GM13977 (cell line): ENCODE results near the gene CAMTA1.

Experiments used
- DNase-seq: peaks from one replicate; pipeline ENCODE4 v3.0.0; 2012; ENCODE audit warnings: low spot score
- in situ Hi-C: fragments of 300-500 bp; cut with MboI; formaldehyde crosslinking; loops from one replicate; pipeline ENCODE4 v1.12.0; 2022; ENCODE audit warnings: low sequenced_read_pairs, low pct_unique_long_range_greater_than_20kb, mixed read lengths, inconsistent platforms; ENCODE audit not compliant: unreplicated experiment
- TF ChIP-seq, protein P1 (sequence below): IDR thresholded peaks from 2 replicates; pipeline ENCODE4 v1.5.1; 2012; ENCODE audit warnings: mild to moderate bottlenecking, control low read depth; ENCODE audit not compliant: insufficient read depth; ENCODE audit errors: extremely low read depth, missing control alignments

The CAMTA1 gene

GRCh38 chr1:7636795-7637526 is 851.7 kb downstream of the CAMTA1 start:
- TF ChIP-seq, protein P1, sequence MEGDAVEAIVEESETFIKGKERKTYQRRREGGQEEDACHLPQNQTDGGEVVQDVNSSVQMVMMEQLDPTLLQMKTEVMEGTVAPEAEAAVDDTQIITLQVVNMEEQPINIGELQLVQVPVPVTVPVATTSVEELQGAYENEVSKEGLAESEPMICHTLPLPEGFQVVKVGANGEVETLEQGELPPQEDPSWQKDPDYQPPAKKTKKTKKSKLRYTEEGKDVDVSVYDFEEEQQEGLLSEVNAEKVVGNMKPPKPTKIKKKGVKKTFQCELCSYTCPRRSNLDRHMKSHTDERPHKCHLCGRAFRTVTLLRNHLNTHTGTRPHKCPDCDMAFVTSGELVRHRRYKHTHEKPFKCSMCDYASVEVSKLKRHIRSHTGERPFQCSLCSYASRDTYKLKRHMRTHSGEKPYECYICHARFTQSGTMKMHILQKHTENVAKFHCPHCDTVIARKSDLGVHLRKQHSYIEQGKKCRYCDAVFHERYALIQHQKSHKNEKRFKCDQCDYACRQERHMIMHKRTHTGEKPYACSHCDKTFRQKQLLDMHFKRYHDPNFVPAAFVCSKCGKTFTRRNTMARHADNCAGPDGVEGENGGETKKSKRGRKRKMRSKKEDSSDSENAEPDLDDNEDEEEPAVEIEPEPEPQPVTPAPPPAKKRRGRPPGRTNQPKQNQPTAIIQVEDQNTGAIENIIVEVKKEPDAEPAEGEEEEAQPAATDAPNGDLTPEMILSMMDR, result no peak
- DNase-seq, result no peak
- in situ Hi-C loops, result no loop called here

GRCh38 chr1:7638078-7638477 is 852.8 kb downstream of the CAMTA1 start:
- TF ChIP-seq, protein P1, result no peak
- in situ Hi-C loops, result no loop called here
- DNase-seq, result no peak

- in situ Hi-C loops, result no loop called here
- no peak for DNase-seq
- TF ChIP-seq, protein P1, result no peak
These were observed 854.3 kb downstream of the CAMTA1 start for GRCh38 chr1:7639435-7640131.

DNA sequence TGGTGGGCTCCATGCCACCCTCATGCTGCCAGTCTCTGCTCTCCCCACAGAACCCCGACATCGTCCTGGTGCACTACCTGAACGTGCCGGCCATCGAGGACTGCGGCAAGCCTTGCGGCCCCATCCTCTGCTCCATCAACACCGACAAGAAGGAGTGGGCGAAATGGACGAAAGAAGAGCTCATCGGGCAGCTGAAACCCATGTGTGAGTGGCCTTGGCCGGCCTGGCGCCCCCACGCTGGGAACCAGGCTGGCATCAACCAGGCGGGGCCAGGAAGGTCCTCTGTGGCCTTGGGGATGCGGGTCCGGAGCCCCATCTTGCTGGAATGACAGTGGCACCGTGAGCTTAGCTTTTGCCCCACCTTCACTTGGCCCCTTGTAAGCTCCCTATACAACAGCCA is 855.1 kb downstream of the CAMTA1 start:
- no peak for DNase-seq
- in situ Hi-C loops, result no loop called here
- TF ChIP-seq, protein P1, result no peak

GRCh38 chr1:7640920-7641585 is 855.8 kb downstream of the CAMTA1 start:
- no peak for DNase-seq
- in situ Hi-C loops, result no loop called here
- TF ChIP-seq, protein P1, result no peak

- in situ Hi-C loops, result no loop called here
These were observed 856.5 kb downstream of the CAMTA1 start for GRCh38 chr1:7641587-7642417.

More at GRCh38 chr1:7641587-7642417, 856.5 kb downstream of the CAMTA1 start:
- no peak for DNase-seq
- TF ChIP-seq, protein P1, result no peak
